Testis (tissue), 3 donors: ENCODE results near the gene CFD. TPM values are rescaled to one million over a fixed set of nuclear protein-coding genes. Genes with fewer than 3 reads are reported as not detected.

Experiments
- DNase-seq: peaks from one replicate; pipeline ENCODE4 v3.0.0-alpha.2; 2019
- H3K27ac ChIP-seq, 2 donors: fragments of 200-600 bp; sonication (generic); one replicate each; pipeline ENCODE4 v1.5.1; 2019
- H3K27me3 ChIP-seq: fragments of 200-600 bp; sonication (generic); one replicate; pipeline ENCODE4 v1.5.1; 2019
- H3K36me3 ChIP-seq: fragments of 200-600 bp; sonication (generic); one replicate; pipeline ENCODE4 v1.5.1; 2017; ENCODE audit warnings: low read depth; ENCODE audit errors: missing control alignments
- H3K4me1 ChIP-seq: fragments of 200-600 bp; sonication (generic); one replicate; pipeline ENCODE4 v1.5.1; 2019
- H3K4me3 ChIP-seq, 2 donors: fragments of 200-600 bp; sonication (generic); one replicate each; pipeline ENCODE4 v1.5.1; 2017 to 2019
- H3K9me3 ChIP-seq: fragments of 200-600 bp; sonication (generic); one replicate; pipeline ENCODE4 v1.5.1; 2017
- POLR2A ChIP-seq: fragments of 450-650 bp; IDR thresholded peaks from one replicate; pipeline ENCODE4 v1.6.1; 2017; ENCODE audit warnings: antibody characterized with exemption, mild to moderate bottlenecking, moderate library complexity
- WGBS, 2 donors: methylation state at CpG; one replicate each; pipeline ENCODE4 v1.1.5; 2018; 5-methylcytosine and 5-hydroxymethylcytosine counted together
- intact Hi-C: fragments of 100-400 bp; cut with DNase I; formaldehyde crosslinking; loops from one replicate; pipeline ENCODE4 v1.15.1; 2023; ENCODE audit warnings: low total_unique reads
- polyA plus RNA-seq: library from polyadenylated mRNA; stranded (reverse); fragments of 350-450 nt; fragmentation: Illumina TruSeq; extraction: RNeasy Lipid Tissue Mini Kit (QIAGEN cat#74804); gene quantifications from one replicate; pipeline ENCODE4 v1.2.3, GENCODE V29; 2014; ENCODE audit warnings: low read depth, low replicate concordance; ENCODE audit not compliant: insufficient read depth
- total RNA-seq, 2 donors: library from RNA; depleted of rRNA; stranded (reverse); fragments of >200 nt; gene quantifications; one replicate each; pipeline ENCODE4 v1.2.3, GENCODE V29; 2016
- TF ChIP-seq, protein P1 (sequence below), 3 experiments: fragments of 450-650 bp in 2 of 3; fragments of 200-600 bp in 1 of 3; sonication (generic) in 1 of 3; IDR thresholded peaks; one replicate each; pipeline ENCODE4 v1.5.1; 2016 to 2019; ENCODE audit warnings: antibody characterized with exemption in 3 of 3, mild to moderate bottlenecking in 2 of 3, moderate library complexity in 1 of 3

CFD gene
- total and polyA plus RNA-seq, 3 donors from 2014 or later: 83.1 to 185 (median 84.3) TPM

DNA sequence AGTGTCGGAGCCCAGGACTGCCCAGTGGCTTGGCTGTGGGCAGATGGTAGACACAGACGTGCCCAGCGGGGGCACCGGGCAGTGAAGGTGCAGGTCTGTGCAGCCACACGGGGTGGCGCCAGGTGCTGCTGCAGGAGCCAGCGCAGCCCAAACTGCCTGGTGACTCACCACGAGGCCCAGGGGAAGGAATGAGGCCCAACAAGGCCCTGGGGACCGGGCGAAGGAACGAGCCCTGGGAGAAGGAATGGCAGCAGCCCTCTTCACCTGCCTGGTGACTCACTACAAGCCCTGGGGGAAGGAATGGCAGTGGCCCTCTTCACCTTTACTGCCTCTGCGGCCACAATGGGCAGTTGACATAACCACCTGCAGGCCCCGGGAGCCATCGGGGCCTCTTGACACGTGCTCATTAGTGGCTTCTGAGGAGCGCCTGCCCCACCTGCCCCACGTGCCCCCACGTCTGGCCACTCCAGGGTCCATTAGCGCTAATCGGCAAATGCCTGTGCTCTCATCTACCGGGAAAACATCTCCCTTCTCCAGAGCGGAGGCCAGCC lies 24.3 kb downstream of the CFD start:
- no peak overlapping the region for H3K27ac ChIP-seq
- no peaks in the 10 kb centered on the region for H3K36me3 ChIP-seq
- H3K4me3 ChIP-seq: no peak overlapping the region
- H3K4me1 ChIP-seq: no peaks in the 10 kb centered on the region
- WGBS, 2 donors: 93 to 95% methylated on average over 14 to 22 of the region's 22 CpGs
- intact Hi-C loops: no loop called here
- DNase-seq: no peak
- TF ChIP-seq, protein P1, sequence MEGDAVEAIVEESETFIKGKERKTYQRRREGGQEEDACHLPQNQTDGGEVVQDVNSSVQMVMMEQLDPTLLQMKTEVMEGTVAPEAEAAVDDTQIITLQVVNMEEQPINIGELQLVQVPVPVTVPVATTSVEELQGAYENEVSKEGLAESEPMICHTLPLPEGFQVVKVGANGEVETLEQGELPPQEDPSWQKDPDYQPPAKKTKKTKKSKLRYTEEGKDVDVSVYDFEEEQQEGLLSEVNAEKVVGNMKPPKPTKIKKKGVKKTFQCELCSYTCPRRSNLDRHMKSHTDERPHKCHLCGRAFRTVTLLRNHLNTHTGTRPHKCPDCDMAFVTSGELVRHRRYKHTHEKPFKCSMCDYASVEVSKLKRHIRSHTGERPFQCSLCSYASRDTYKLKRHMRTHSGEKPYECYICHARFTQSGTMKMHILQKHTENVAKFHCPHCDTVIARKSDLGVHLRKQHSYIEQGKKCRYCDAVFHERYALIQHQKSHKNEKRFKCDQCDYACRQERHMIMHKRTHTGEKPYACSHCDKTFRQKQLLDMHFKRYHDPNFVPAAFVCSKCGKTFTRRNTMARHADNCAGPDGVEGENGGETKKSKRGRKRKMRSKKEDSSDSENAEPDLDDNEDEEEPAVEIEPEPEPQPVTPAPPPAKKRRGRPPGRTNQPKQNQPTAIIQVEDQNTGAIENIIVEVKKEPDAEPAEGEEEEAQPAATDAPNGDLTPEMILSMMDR (IDR thresholded peaks at IDR 0.05): no peak
- TF ChIP-seq POLR2A: no peak
- H3K27me3 ChIP-seq: no peaks in the 10 kb centered on the region
- no peaks in the 10 kb centered on the region for H3K9me3 ChIP-seq

GRCh38 chr19:884420-885211 lies 25.2 kb downstream of the CFD start:
- intact Hi-C loops: no loop called here
- WGBS, 2 donors: 87 to 92% methylated on average over 26 to 50 of the region's 51 CpGs
- DNase-seq: no peak
- Histone ChIP-seq H3K27me3 (no peaks in the 10 kb centered on the region), H3K9me3 (no peaks in the 10 kb centered on the region), H3K4me1 (no peaks in the 10 kb centered on the region), H3K27ac (no peak overlapping the region), H3K36me3 (no peaks in the 10 kb centered on the region), H3K4me3 (no peak overlapping the region)
- no peak for TF ChIP-seq POLR2A
- TF ChIP-seq, protein P1 (IDR thresholded peaks at IDR 0.05): no peak

- H3K36me3 ChIP-seq: no peaks in the 10 kb centered on the region
- 95 to 98% methylated on average over 29 to 64 of the region's 64 CpGs for whole genome bisulfite sequencing, 2 donors
- H3K27me3 ChIP-seq: no peaks in the 10 kb centered on the region
- H3K27ac ChIP-seq: no peak overlapping the region
- DNase-seq: no peak
- no peaks in the 10 kb centered on the region for H3K4me1 ChIP-seq
- TF ChIP-seq, protein P1 (IDR thresholded peaks at IDR 0.05): no peak
- no peak for TF ChIP-seq POLR2A
- H3K9me3 ChIP-seq: no peaks in the 10 kb centered on the region
- no peak overlapping the region for H3K4me3 ChIP-seq
- intact Hi-C loops: no loop called here
Measured at GRCh38 chr19:885536-886224, 26.2 kb downstream of the CFD start.

DNA sequence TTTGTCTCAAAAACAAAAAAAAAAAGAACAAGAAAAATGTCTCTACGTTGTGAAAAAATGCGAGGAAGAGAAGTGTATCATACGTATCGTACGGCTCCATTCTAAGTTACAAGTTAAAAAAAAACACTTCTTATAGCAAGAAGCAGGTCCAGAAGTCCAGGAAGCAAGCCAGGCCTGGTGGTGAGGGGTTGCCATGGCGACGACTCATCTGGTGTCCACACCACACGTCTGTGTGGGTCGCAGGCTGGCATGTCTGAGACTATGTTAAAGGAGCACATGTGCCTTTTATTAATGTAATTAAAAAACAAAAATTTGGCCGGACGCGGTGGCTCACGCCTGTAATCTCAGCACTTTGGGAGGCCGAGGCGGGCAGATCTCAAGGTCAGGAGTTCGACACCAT lies 27.6 kb downstream of the CFD start:
- no peaks in the 10 kb centered on the region for H3K36me3 ChIP-seq
- intact Hi-C loops: no loop called here

More for the DNA sequence above, 27.6 kb downstream of the CFD start:
- no peak overlapping the region for H3K4me3 ChIP-seq
- DNase-seq: no peak
- TF ChIP-seq, protein P1 (IDR thresholded peaks at IDR 0.05): no peak
- TF ChIP-seq POLR2A: no peak
- H3K4me1 ChIP-seq: peaks cover 4% of the 10 kb centered on the region
- H3K9me3 ChIP-seq: no peaks in the 10 kb centered on the region
- WGBS, 2 donors: 83 to 87% methylated on average over 16 of the region's 16 CpGs
- H3K27me3 ChIP-seq: no peaks in the 10 kb centered on the region
- H3K27ac ChIP-seq: no peak overlapping the region
